RWPE2 (cell line): ENCODE data around the gene TRAF4.
"Not testable (repeated sequence)": the region's sequence is repeated elsewhere in the genome, so short reads cannot be mapped to it uniquely, and the experiment has no call there.

Source experiments
- ATAC-seq: fragments of 200-7000 bp; cut with Tn5 transposase; 3 replicates; pipeline ENCODE4 v1.9.1; 2021; ENCODE audit warnings: low read depth
- DNase-seq: peaks from one replicate; pipeline ENCODE4 v3.0.0-alpha.2; 2020; ENCODE audit warnings: low spot score
- H3K27ac ChIP-seq: fragments of 450-650 bp; 2 replicates; pipeline ENCODE4 v1.5.1; 2017; ENCODE audit warnings: mild to moderate bottlenecking; ENCODE audit not compliant: poor library complexity, severe bottlenecking
- H3K27me3 ChIP-seq: fragments of 250-450 bp; sonication (Bioruptor Pico); 2 replicates; pipeline ENCODE4 v1.5.1; 2021; ENCODE audit warnings: mild to moderate bottlenecking, moderate library complexity; ENCODE audit not compliant: insufficient read depth, poor library complexity, severe bottlenecking
- H3K36me3 ChIP-seq: fragments of 250-450 bp; sonication (Bioruptor Pico); 2 replicates; pipeline ENCODE4 v1.5.1; 2020; ENCODE audit warnings: low read depth, mild to moderate bottlenecking, moderate library complexity
- H3K4me1 ChIP-seq: fragments of 250-450 bp; sonication (Bioruptor Pico); 2 replicates; pipeline ENCODE4 v1.5.1; 2021; ENCODE audit warnings: mild to moderate bottlenecking, moderate library complexity; ENCODE audit not compliant: insufficient read depth, poor library complexity, severe bottlenecking
- H3K4me3 ChIP-seq: fragments of 250-450 bp; sonication (Bioruptor Pico); 2 replicates; pipeline ENCODE4 v1.5.1; 2021; ENCODE audit warnings: mild to moderate bottlenecking, moderate library complexity; ENCODE audit not compliant: severe bottlenecking
- H3K9me3 ChIP-seq: fragments of 250-450 bp; sonication (Bioruptor Pico); 2 replicates; pipeline ENCODE4 v1.5.1; 2021; ENCODE audit warnings: mild to moderate bottlenecking, moderate library complexity; ENCODE audit not compliant: severe bottlenecking
- TF ChIP-seq, protein P1 (sequence below): fragments of 450-650 bp; IDR thresholded peaks from one replicate; pipeline ENCODE4 v1.5.1; 2017; ENCODE audit warnings: mild to moderate bottlenecking, moderate library complexity; ENCODE audit not compliant: poor library complexity, severe bottlenecking

The TRAF4 gene

DNA sequence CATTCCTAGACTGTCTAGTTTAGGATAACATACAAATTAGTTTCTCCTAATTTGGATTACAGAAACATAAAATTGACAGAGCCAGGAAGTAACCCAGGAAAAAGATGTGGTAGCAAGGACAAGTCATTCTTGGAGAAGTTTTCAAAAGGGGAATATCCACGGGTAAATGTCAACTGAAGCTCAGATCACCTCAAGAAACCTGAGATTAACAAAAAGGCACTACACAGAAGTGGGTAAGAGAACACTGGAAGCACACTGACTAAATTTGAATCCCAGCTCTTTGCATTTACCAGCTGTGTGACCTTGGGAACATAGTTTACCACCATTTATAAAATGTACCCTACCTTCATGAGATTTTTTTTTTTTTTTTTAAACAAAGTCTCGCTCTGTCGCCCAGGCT is 39.4 kb downstream of the TRAF4 start:
- ATAC-seq (no peak), DNase-seq (no peak)
- H3K9me3 ChIP-seq, result no peaks in the 10 kb centered on the region
- no peak overlapping the region for H3K4me3 ChIP-seq
- peaks cover 10% of the 10 kb centered on the region for H3K4me1 ChIP-seq
- H3K36me3 ChIP-seq, result peaks cover 22% of the 10 kb centered on the region
- H3K27ac ChIP-seq, result no peak overlapping the region
- TF ChIP-seq, protein P1, sequence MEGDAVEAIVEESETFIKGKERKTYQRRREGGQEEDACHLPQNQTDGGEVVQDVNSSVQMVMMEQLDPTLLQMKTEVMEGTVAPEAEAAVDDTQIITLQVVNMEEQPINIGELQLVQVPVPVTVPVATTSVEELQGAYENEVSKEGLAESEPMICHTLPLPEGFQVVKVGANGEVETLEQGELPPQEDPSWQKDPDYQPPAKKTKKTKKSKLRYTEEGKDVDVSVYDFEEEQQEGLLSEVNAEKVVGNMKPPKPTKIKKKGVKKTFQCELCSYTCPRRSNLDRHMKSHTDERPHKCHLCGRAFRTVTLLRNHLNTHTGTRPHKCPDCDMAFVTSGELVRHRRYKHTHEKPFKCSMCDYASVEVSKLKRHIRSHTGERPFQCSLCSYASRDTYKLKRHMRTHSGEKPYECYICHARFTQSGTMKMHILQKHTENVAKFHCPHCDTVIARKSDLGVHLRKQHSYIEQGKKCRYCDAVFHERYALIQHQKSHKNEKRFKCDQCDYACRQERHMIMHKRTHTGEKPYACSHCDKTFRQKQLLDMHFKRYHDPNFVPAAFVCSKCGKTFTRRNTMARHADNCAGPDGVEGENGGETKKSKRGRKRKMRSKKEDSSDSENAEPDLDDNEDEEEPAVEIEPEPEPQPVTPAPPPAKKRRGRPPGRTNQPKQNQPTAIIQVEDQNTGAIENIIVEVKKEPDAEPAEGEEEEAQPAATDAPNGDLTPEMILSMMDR, result no peak
- H3K27me3 ChIP-seq, result no peaks in the 10 kb centered on the region

DNA sequence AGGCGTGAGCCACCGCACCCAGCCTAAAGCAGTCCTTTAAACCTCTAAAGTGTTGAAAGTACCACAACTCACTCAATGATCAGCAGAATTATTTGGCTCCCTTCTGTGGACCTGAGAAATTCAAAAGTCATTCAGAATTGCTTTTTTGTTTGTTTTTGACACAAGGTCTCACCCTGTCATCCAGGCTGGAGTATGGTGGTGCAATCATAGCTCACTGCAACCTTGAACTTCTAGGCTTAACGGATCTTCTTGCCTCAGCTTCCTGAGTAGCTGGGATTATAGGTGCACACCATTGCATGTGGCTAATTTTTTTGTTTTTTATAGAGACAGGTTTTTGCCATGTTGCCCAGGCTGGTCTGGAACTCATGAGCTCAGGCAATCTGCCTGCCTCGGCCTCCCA is 44.3 kb downstream of the TRAF4 start:
- TF ChIP-seq, protein P1, result no peak
- H3K4me3 ChIP-seq, result no peak overlapping the region
- DNase-seq (no peak), ATAC-seq (no peak)
- H3K9me3 ChIP-seq, result no peaks in the 10 kb centered on the region
- H3K27ac ChIP-seq, result no peak overlapping the region
- no peaks in the 10 kb centered on the region for H3K27me3 ChIP-seq
- H3K4me1 ChIP-seq, result no peaks in the 10 kb centered on the region
- H3K36me3 ChIP-seq, result peaks cover 27% of the 10 kb centered on the region

DNA sequence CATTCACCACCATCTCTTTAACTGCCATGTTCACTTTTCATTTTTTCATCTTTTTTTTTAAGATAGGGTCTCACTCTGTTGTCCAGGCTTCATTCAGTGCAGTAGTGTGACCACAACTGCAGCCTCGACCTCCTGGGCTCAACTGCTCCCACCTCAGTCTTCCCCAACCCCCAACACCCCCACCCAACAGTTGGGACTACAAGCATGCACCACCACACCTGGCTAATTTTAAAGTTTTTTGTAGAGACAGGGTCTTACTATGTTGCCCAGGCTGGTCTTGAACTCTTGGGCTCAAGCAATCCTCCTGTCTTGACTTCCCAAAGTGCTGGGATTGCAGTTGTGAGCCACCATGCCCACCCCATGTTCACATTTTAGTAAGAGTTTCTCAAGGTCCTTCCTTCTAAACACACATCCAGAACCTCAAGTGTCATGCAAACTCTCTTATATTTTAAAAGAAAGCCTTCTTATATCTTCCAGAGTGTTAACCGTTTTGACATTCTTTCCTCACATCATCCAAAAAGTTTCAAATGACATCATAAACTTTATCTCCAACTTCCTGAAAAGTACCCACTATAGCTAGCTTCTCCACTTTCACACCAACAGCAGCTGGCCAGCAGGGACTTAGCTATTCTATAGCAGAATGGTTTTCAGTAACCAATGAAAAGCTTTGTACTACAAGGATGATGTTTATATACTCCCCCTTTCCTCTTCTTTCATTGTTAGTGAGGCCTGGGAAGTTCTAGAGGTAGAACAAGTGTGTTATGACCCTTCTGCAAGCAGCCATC is 49.3 kb downstream of the TRAF4 start:
- Histone ChIP-seq H3K27ac (no peak overlapping the region), H3K36me3 (peaks cover 53% of the 10 kb centered on the region), H3K27me3 (no peaks in the 10 kb centered on the region), H3K9me3 (peaks cover 2% of the 10 kb centered on the region), H3K4me3 (no peak overlapping the region), H3K4me1 (no peaks in the 10 kb centered on the region)
- no peak for ATAC-seq
- TF ChIP-seq, protein P1, result no peak
- DNase-seq, result no peak

DNA sequence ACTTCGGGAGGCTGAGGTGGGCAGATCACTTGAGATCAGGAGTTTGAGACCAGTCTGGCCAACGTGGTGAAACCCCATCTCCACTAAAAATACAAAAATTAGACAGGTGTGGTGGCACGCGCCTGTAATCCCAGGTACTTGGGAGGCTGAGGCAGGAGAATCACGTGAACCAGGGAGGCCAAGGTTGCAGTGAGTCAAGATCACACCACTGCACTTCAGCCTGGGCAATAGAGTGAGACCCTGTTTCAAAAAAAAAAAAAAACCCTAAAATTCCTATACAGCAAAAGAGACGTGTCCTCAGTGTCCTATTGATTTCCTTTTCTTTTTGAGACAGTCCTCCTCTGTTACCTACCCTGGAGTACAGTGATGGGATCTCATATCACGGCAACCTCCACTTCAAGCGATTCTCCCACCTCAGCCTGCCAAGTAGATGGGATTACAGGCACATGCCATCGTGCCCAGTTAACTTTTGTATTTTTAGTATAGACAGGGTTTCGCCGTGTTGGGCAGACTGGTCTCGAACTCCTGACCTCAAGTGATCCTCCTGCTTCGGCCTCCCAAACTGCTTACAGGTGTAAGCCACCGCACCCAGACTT is 51.1 kb downstream of the TRAF4 start:
- not testable (repeated sequence) for H3K27ac ChIP-seq, ATAC-seq, H3K27me3 ChIP-seq, DNase-seq, H3K4me3 ChIP-seq, H3K4me1 ChIP-seq, H3K9me3 ChIP-seq
- H3K36me3 ChIP-seq, result peaks cover 47% of the 10 kb centered on the region

DNA sequence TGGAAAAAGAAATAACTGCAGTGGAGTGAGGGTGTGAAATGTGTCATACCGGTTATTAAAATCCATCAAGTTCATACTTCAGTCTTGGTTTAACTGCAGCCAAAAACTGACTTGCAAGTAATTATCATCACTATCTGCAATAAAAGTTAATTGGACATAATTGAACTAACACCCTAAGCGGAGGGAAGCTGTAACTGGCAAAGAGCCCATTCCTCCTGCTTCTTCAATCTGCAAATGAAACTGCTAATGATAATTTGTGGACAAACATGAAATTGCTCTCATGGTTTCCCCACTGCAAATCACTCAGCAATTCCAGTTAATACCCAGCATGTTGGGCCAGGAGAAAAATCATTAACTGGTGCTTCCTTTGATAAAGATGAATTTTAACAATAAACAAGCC is 52.3 kb downstream of the TRAF4 start:
- Histone ChIP-seq H3K36me3 (peaks cover 46% of the 10 kb centered on the region), H3K4me1 (no peaks in the 10 kb centered on the region), H3K4me3 (no peak overlapping the region), H3K27ac (no peak overlapping the region), H3K9me3 (peaks cover 2% of the 10 kb centered on the region), H3K27me3 (no peaks in the 10 kb centered on the region)
- ATAC-seq (no peak), DNase-seq (no peak)
- TF ChIP-seq, protein P1, result no peak
